Measurements from ENCODE around the gene CERS3. TPM values are rescaled to one million over a fixed set of nuclear protein-coding genes. Genes with fewer than 3 reads are reported as not detected.

CERS3 gene
- polyA plus RNA-seq, 3 donors = 0.04 TPM; not detected in 2

DNA sequence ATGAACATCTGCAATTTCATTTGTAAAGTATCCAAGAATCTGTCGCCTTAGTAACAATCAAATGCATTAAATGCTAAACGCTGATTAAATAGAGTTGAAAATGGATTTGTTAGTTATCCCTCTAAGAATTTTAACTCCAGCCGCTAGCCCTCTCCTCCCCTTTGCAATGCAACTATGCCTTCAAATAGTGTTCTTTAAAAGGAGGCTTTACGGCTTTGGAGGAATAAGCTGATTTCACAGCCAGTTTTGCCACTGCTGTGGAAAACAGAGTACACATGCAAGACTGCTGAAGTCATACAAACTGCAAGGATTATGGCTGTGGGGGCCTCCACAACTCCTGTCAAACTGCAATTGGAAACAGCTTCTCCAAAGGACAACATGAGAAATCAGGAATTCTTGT lies 89.2 kb downstream of the CERS3 start:
- DNase-seq = no peak
- Mint-ChIP-seq H3K36me3 (no peaks in the 10 kb centered on the region), H3K4me1 (peaks cover 5% of the 10 kb centered on the region), H3K27me3 (ENCODE audit: low read depth in 3 of 3) (peaks cover 3 to 17% (median 8%) of the 10 kb centered on the region in 3 donors), H3K4me3 (no peak overlapping the region), H3K9me3 (peaks cover 2 to 9% (median 4%) of the 10 kb centered on the region in 7 donors), H3K27ac (no peak overlapping the region)
- TF ChIP-seq, protein P1, sequence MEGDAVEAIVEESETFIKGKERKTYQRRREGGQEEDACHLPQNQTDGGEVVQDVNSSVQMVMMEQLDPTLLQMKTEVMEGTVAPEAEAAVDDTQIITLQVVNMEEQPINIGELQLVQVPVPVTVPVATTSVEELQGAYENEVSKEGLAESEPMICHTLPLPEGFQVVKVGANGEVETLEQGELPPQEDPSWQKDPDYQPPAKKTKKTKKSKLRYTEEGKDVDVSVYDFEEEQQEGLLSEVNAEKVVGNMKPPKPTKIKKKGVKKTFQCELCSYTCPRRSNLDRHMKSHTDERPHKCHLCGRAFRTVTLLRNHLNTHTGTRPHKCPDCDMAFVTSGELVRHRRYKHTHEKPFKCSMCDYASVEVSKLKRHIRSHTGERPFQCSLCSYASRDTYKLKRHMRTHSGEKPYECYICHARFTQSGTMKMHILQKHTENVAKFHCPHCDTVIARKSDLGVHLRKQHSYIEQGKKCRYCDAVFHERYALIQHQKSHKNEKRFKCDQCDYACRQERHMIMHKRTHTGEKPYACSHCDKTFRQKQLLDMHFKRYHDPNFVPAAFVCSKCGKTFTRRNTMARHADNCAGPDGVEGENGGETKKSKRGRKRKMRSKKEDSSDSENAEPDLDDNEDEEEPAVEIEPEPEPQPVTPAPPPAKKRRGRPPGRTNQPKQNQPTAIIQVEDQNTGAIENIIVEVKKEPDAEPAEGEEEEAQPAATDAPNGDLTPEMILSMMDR (IDR thresholded peaks at IDR 0.05) = no peak
- WGBS (ENCODE audit: insufficient coverage) = 100% methylated on average over 1 of the region's 4 CpGs
- Histone ChIP-seq H3K4me3 (replicated peaks in 1 of 3; ENCODE audit: low read depth in 2 of 3, low read length in 3 of 3) (no peak overlapping the region), H3K4me1 (ENCODE audit: control insufficient read depth in 1 of 2, insufficient read depth in 2 of 2, low read length in 2 of 2) (no peaks in the 10 kb centered on the region), H3K27me3 (ENCODE audit: control insufficient read depth in 2 of 2, insufficient read depth in 2 of 2, low read length in 2 of 2) (no peaks in the 10 kb centered on the region), H3K27ac (ENCODE audit: low read depth in 1 of 2, low read length in 2 of 2) (no peak overlapping the region), H3K79me2 (ENCODE audit: insufficient read depth, low read length) (no peaks in the 10 kb centered on the region), H4K20me1 (ENCODE audit: insufficient read depth, low read length) (no peaks in the 10 kb centered on the region), H3K4me2 (replicated peaks; ENCODE audit: extremely low read depth, low read length, poor library complexity, severe bottlenecking) (no peak overlapping the region), H2AFZ (ENCODE audit: insufficient read depth, low read depth, low read length, poor library complexity, severe bottlenecking) (no peak overlapping the region), H3K36me3 (replicated peaks in 1 of 2; ENCODE audit: control insufficient read depth in 1 of 2, insufficient read depth in 2 of 2, low read length in 2 of 2) (no peaks in the 10 kb centered on the region), H3K9me3 (replicated peaks in 1 of 2; ENCODE audit: control insufficient read depth in 1 of 2, insufficient read depth in 1 of 2, low read length in 2 of 2) (no peaks in the 10 kb centered on the region), H3K9ac (ENCODE audit: insufficient read depth, low read length, poor library complexity, severe bottlenecking) (no peak overlapping the region)
- intact Hi-C loops (cut with micrococcal nuclease) = no loop called here

DNA sequence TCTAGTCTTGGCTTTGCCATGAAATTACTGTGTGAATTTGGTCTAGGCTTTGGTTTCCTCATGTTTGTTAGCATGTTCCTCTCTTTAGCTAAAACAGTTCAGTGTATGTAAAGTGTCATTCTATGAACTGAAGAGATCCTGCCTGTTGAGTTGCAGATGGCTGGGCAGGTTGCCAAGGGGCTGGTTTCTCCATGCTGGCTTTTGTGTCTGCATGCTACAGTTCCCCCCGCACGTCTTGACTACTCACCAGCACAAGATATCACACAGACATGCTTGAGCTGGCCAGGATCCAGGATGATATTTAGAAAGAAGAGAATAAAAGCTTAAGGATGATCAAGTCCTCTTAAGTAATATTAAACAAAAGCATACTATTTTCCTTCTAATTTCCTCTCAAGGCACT lies 90.2 kb downstream of the CERS3 start:
- Mint-ChIP-seq H3K4me1 (peaks cover 5% of the 10 kb centered on the region), H3K27me3 (ENCODE audit: low read depth in 3 of 3) (peaks cover 3 to 17% (median 8%) of the 10 kb centered on the region in 3 donors), H3K9me3 (peaks cover 1 to 9% (median 4%) of the 10 kb centered on the region in 7 donors), H3K4me3 (no peak overlapping the region), H3K27ac (peak overlapping the region in 3 of 7 donors; percentile 16 to 77 (median 73)), H3K36me3 (no peaks in the 10 kb centered on the region)
- Histone ChIP-seq H3K9ac (ENCODE audit: insufficient read depth, low read length, poor library complexity, severe bottlenecking) (peak overlapping the region; percentile 27), H3K4me3 (replicated peaks in 1 of 3; ENCODE audit: low read depth in 2 of 3, low read length in 3 of 3) (no peak overlapping the region), H3K4me1 (ENCODE audit: control insufficient read depth in 1 of 2, insufficient read depth in 2 of 2, low read length in 2 of 2) (no peaks in the 10 kb centered on the region), H3K27me3 (ENCODE audit: control insufficient read depth in 2 of 2, insufficient read depth in 2 of 2, low read length in 2 of 2) (no peaks in the 10 kb centered on the region), H4K20me1 (ENCODE audit: insufficient read depth, low read length) (no peaks in the 10 kb centered on the region), H3K27ac (ENCODE audit: low read depth in 1 of 2, low read length in 2 of 2) (no peak overlapping the region), H2AFZ (ENCODE audit: insufficient read depth, low read depth, low read length, poor library complexity, severe bottlenecking) (no peak overlapping the region), H3K4me2 (replicated peaks; ENCODE audit: extremely low read depth, low read length, poor library complexity, severe bottlenecking) (no peak overlapping the region), H3K79me2 (ENCODE audit: insufficient read depth, low read length) (no peaks in the 10 kb centered on the region), H3K36me3 (replicated peaks in 1 of 2; ENCODE audit: control insufficient read depth in 1 of 2, insufficient read depth in 2 of 2, low read length in 2 of 2) (no peaks in the 10 kb centered on the region), H3K9me3 (replicated peaks in 1 of 2; ENCODE audit: control insufficient read depth in 1 of 2, insufficient read depth in 1 of 2, low read length in 2 of 2) (no peaks in the 10 kb centered on the region)
- TF ChIP-seq, protein P1 (IDR thresholded peaks at IDR 0.05) = no peak
- no CpG with 5 or more reads among the region's 2 CpGs for WGBS (ENCODE audit: insufficient coverage)
- intact Hi-C loops (cut with micrococcal nuclease) = no loop called here
- peak; percentile 18 to 60 (median 18) for DNase-seq
